22Rv1 (cell line): Measurements from ENCODE around the gene PAIP1.
"Not testable (repeated sequence)": the region's sequence is repeated elsewhere in the genome, so short reads cannot be mapped to it uniquely, and the experiment has no call there.

Experiments
- H3K27ac ChIP-seq: fragments of 450-650 bp; 2 replicates; pipeline ENCODE4 v1.5.1; 2017
- ZFX ChIP-seq: fragments of 450-650 bp; IDR thresholded peaks from 2 replicates; pipeline ENCODE4 v1.6.1; 2017; ENCODE audit warnings: antibody characterized with exemption, borderline replicate concordance
- TF ChIP-seq, protein P1 (sequence below): fragments of 450-650 bp; IDR thresholded peaks from 2 replicates; pipeline ENCODE4 v1.5.1; 2017; ENCODE audit warnings: mild to moderate bottlenecking

The PAIP1 gene

GRCh38 chr5:43601454-43602260, 44.8 kb upstream of the PAIP1 start:
- no peak for TF ChIP-seq ZFX
- TF ChIP-seq, protein P1, sequence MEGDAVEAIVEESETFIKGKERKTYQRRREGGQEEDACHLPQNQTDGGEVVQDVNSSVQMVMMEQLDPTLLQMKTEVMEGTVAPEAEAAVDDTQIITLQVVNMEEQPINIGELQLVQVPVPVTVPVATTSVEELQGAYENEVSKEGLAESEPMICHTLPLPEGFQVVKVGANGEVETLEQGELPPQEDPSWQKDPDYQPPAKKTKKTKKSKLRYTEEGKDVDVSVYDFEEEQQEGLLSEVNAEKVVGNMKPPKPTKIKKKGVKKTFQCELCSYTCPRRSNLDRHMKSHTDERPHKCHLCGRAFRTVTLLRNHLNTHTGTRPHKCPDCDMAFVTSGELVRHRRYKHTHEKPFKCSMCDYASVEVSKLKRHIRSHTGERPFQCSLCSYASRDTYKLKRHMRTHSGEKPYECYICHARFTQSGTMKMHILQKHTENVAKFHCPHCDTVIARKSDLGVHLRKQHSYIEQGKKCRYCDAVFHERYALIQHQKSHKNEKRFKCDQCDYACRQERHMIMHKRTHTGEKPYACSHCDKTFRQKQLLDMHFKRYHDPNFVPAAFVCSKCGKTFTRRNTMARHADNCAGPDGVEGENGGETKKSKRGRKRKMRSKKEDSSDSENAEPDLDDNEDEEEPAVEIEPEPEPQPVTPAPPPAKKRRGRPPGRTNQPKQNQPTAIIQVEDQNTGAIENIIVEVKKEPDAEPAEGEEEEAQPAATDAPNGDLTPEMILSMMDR = no peak
- peak overlapping the region; percentile 68 for H3K27ac ChIP-seq

DNA sequence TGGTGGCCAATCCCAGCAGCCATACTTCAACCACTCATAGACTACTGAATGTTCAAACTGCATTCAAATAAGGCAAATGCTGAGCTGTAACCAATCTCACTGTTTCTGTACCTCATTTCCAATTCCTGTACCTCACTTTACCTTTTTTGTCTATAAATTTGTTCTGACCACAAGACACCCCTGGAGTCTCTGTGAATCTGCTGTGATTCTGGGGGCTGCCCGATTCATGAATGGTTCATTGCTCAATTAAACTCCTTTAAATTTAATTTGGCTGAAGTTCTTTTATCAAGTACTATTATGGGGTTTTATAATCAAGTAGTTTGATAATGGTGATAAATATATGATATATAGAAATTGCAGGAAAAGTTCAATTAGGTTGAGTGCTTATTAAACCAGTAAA, 42.0 kb upstream of the PAIP1 start:
- H3K27ac ChIP-seq = not testable (repeated sequence)

DNA sequence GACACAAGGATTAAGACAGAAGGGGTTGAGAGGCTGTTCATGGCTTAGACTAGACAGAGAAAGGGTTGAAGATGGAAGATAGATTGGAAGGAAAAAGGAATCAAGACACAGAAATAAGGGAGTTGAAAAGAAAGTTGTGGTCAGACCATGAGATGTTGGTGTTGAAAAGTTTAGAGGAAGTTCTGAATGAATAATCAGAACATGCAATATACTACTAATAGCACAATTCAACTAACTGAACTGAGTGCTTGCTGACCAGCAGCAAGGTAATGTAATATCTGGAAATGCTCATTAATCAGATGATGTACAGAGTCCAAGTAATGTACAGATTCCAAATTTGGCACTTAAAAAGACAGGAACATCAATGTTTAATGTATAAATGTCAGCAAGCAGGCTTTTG, 35.5 kb upstream of the PAIP1 start:
- no peak for TF ChIP-seq ZFX
- TF ChIP-seq, protein P1 = no peak
- H3K27ac ChIP-seq = no peak overlapping the region

DNA sequence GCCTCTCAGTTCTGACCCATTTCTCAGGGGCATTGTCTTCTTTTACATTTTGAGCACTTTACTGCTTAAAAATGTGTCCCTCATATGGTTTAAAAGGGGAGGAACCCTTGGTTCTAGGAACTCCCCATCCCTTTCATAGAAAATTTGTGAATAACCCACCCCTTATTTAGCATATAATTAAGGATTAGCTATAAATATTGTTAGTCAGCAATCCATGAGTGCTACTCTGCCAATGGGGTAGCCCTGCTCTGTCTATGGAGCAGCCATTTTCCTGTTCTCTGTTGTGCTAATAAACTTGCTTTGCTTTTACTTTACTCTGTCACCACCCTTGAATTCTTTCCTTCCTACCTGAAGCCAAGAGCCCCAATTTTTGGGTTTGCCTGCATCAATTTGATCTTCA, 33.8 kb upstream of the PAIP1 start:
- TF ChIP-seq, protein P1 = no peak
- TF ChIP-seq ZFX = no peak
- no peak overlapping the region for H3K27ac ChIP-seq

GRCh38 chr5:43589310-43589709, 32.4 kb upstream of the PAIP1 start:
- no peak for TF ChIP-seq ZFX
- TF ChIP-seq, protein P1 = no peak
- no peak overlapping the region for H3K27ac ChIP-seq

GRCh38 chr5:43588842-43589241, 32.0 kb upstream of the PAIP1 start:
- H3K27ac ChIP-seq = no peak overlapping the region
- TF ChIP-seq, protein P1 = no peak
- TF ChIP-seq ZFX = no peak

DNA sequence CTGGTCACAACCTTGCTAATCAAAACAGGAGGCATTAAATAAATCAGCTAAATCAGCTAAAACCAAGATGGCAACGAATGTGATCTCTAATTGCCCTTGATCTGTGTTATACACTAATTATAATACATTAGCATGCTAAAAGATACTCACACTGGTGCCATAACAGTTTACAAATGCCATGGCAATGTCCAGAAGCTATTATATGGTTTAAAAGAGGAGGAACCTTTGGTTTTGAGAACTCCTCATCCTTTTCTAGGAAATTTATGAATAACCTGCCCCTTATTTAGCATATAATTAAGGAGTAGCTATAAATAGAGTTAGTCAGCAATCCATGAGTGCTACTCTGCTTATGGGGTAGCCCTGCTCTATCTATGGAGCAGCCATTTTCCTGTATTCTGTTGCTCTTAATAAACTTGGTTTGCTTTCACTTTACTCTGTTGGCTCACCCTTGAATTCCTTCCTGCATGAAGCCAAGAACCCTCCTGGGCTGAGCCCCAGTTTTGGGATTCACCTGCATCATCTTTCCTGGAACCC, 27.4 kb upstream of the PAIP1 start:
- no peak overlapping the region for H3K27ac ChIP-seq
- TF ChIP-seq, protein P1 = no peak
- TF ChIP-seq ZFX = no peak
